ENCODE measurements around the gene PDE3B. TPM values are rescaled to one million over a fixed set of nuclear protein-coding genes. Genes with fewer than 3 reads are reported as not detected.

The PDE3B gene
- total and polyA plus RNA-seq, 9 of the 15 experiments (the other 6 are each of a cell fraction or from before 2014, with no cell fraction given) = 2.3 to 22.5 (median 12.2) TPM

GRCh38 chr11:14669499-14669898 is 25.9 kb downstream of the PDE3B start:
- FAIRE-seq = no peak

GRCh38 chr11:14669958-14670357 is 26.4 kb downstream of the PDE3B start:
- CTCF ChIA-PET (ENCODE audit: low intra/inter-chr PET ratio) = no interaction called here
- H3K9me3 ChIP-seq (replicated peaks; ENCODE audit: control insufficient read depth, insufficient read depth, low read depth, low read length) = no peaks in the 10 kb centered on the region
- peaks cover 27% of the 10 kb centered on the region for H3K79me2 ChIP-seq (ENCODE audit: control insufficient read depth, insufficient read depth, low read length)
- H3K27ac ChIP-seq (ENCODE audit: extremely low read depth, low read depth, low read length) = no peak overlapping the region; the same call in 2 of the 3 replicates
- no peaks in the 10 kb centered on the region for H3K9me1 ChIP-seq (ENCODE audit: control insufficient read depth, insufficient read depth, low read length)
- POLR2A ChIA-PET = no interaction called here
- H2AFZ ChIP-seq (ENCODE audit: low read depth, low read length) = no peak overlapping the region
- ATAC-seq (no peak), DNase-seq (ENCODE audit: extremely low read depth in 1 of 4, low spot score in 3 of 4) (no peak), FAIRE-seq (no peak)
- H4K20me1 ChIP-seq (replicated peaks; ENCODE audit: control insufficient read depth, insufficient read depth, low read length) = no peaks in the 10 kb centered on the region
- in situ Hi-C loops (cut with MboI) (no loop called here), intact Hi-C loops (cut with micrococcal nuclease) (no loop called here)
- no peak overlapping the region for H3K4me2 ChIP-seq (ENCODE audit: insufficient read depth, low read length)
- no peak overlapping the region for H3K9ac ChIP-seq (ENCODE audit: insufficient read depth in 1 of 2, low read depth in 2 of 2, low read length in 2 of 2)
- WGBS (ENCODE audit: insufficient coverage, low coverage, missing lambda C conversion rate) = 54% methylated on average over 3 of the region's 3 CpGs
- peaks cover 0 to 29% of the 10 kb centered on the region in 2 experiments; a peak in 3 of 5 replicates for H3K4me1 ChIP-seq (replicated peaks in 1 of 2; ENCODE audit: control insufficient read depth in 2 of 2, insufficient read depth in 2 of 2, low read length in 2 of 2)
- H3K36me3 ChIP-seq (ENCODE audit: control insufficient read depth, insufficient read depth, low read length) = 0 out of 3 replicates have a peak, but pooled peaks cover 6% of the 10 kb centered on the region
- H3K4me3 ChIP-seq = no peak overlapping the region
- no peaks in the 10 kb centered on the region for H3K27me3 ChIP-seq (ENCODE audit: control insufficient read depth in 2 of 2, insufficient read depth in 2 of 2, low read length in 2 of 2)
- BruUV-seq (replicated peaks) = no TSS peak
- TF ChIP-seq BMI1 (IDR thresholded peaks at IDR 0.05; ENCODE audit: low read length) = no peak
- TF ChIP-seq SP2 (IDR thresholded peaks at IDR 0.05; ENCODE audit: extremely low read depth, low read depth, low read length, poor library complexity, severe bottlenecking) = no peak
- no peak for TF ChIP-seq ZNF655 (CRISPR knock-in tag; IDR thresholded peaks at IDR 0.05)
- TF ChIP-seq, protein P1, sequence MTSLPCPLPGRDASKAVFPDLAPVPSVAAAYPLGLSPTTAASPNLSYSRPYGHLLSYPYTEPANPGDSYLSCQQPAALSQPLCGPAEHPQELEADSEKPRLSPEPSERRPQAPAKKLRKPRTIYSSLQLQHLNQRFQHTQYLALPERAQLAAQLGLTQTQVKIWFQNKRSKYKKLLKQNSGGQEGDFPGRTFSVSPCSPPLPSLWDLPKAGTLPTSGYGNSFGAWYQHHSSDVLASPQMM (CRISPR knock-in tag; IDR thresholded peaks at IDR 0.05) = no peak
- no peak for TF ChIP-seq ZNF354B (CRISPR knock-in tag; IDR thresholded peaks at IDR 0.05)
- TF ChIP-seq, protein P2, sequence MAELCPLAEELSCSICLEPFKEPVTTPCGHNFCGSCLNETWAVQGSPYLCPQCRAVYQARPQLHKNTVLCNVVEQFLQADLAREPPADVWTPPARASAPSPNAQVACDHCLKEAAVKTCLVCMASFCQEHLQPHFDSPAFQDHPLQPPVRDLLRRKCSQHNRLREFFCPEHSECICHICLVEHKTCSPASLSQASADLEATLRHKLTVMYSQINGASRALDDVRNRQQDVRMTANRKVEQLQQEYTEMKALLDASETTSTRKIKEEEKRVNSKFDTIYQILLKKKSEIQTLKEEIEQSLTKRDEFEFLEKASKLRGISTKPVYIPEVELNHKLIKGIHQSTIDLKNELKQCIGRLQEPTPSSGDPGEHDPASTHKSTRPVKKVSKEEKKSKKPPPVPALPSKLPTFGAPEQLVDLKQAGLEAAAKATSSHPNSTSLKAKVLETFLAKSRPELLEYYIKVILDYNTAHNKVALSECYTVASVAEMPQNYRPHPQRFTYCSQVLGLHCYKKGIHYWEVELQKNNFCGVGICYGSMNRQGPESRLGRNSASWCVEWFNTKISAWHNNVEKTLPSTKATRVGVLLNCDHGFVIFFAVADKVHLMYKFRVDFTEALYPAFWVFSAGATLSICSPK (IDR thresholded peaks at IDR 0.05; ENCODE audit: borderline replicate concordance) = no peak
- no peak for TF ChIP-seq TARDBP (IDR thresholded peaks at IDR 0.05)

More at GRCh38 chr11:14669499-14669898, 25.9 kb downstream of the PDE3B start:
- ATAC-seq (peak; percentile 9; the same call in 2 of the 3 replicates), DNase-seq (ENCODE audit: extremely low read depth in 1 of 4, low spot score in 3 of 4) (no peak)
- Histone ChIP-seq H3K9ac (ENCODE audit: insufficient read depth in 1 of 2, low read depth in 2 of 2, low read length in 2 of 2) (no peak overlapping the region), H3K9me1 (ENCODE audit: control insufficient read depth, insufficient read depth, low read length) (no peaks in the 10 kb centered on the region), H3K4me1 (replicated peaks in 1 of 2; ENCODE audit: control insufficient read depth in 2 of 2, insufficient read depth in 2 of 2, low read length in 2 of 2) (peaks cover 0 to 29% of the 10 kb centered on the region in 2 experiments; a peak in 3 of 5 replicates), H3K4me2 (ENCODE audit: insufficient read depth, low read length) (no peak overlapping the region), H3K9me3 (replicated peaks; ENCODE audit: control insufficient read depth, insufficient read depth, low read depth, low read length) (no peaks in the 10 kb centered on the region), H3K27me3 (ENCODE audit: control insufficient read depth in 2 of 2, insufficient read depth in 2 of 2, low read length in 2 of 2) (no peaks in the 10 kb centered on the region), H3K4me3 (no peak overlapping the region), H3K36me3 (ENCODE audit: control insufficient read depth, insufficient read depth, low read length) (0 out of 3 replicates have a peak, but pooled peaks cover 6% of the 10 kb centered on the region), H4K20me1 (replicated peaks; ENCODE audit: control insufficient read depth, insufficient read depth, low read length) (no peaks in the 10 kb centered on the region), H3K27ac (ENCODE audit: extremely low read depth, low read depth, low read length) (no peak overlapping the region; the same call in 2 of the 3 replicates), H3K79me2 (ENCODE audit: control insufficient read depth, insufficient read depth, low read length) (peaks cover 27% of the 10 kb centered on the region), H2AFZ (ENCODE audit: low read depth, low read length) (no peak overlapping the region)
- ChIA-PET CTCF (ENCODE audit: low intra/inter-chr PET ratio) (no interaction called here), POLR2A (interaction anchor here (0.5 to 2.1 kb wide), 3 partner anchors 13 to 45 kb away, joined by 3 to 19 read pairs (median 3); no protein-coding TSS in a partner anchor)
- WGBS (ENCODE audit: insufficient coverage, low coverage, missing lambda C conversion rate) = 74% methylated on average over 4 of the region's 7 CpGs
- no peak for TF ChIP-seq ZNF785 (CRISPR knock-in tag; IDR thresholded peaks at IDR 0.05)
- no peak for TF ChIP-seq ZNF830 (CRISPR knock-in tag; IDR thresholded peaks at IDR 0.05)
- no peak for TF ChIP-seq TBP (optimal IDR thresholded peaks at IDR 0.05; ENCODE audit: low read depth, low read length)
- no peak for TF ChIP-seq HDAC1 (IDR thresholded peaks at IDR 0.05)
- intact Hi-C loops (cut with micrococcal nuclease) = no loop called here
- no TSS peak for BruUV-seq (replicated peaks)
- in situ Hi-C loops (cut with MboI) = no loop called here

Measured in K562 (cell line).